Osteocyte (in vitro differentiated cells): ENCODE results near the gene LILRA5. TPM values are rescaled to one million over a fixed set of nuclear protein-coding genes. Genes with fewer than 3 reads are reported as not detected.
A peak's percentile ranks its signal among the peaks of the same experiment; 100 is the strongest.
"Not testable (repeated sequence)": the region's sequence is repeated elsewhere in the genome, so short reads cannot be mapped to it uniquely, and the experiment has no call there.

Source experiments
- DNase-seq: peaks from one replicate; pipeline ENCODE4 v3.0.0; 2021; ENCODE audit warnings: mixed read lengths; ENCODE audit not compliant: unreplicated experiment; ENCODE audit errors: extremely low spot score
- H3K27ac Mint-ChIP-seq: one replicate; pipeline ENCODE4 v1.8.0; 2021; ENCODE audit warnings: mild to moderate bottlenecking, mixed read lengths; ENCODE audit not compliant: unreplicated experiment
- H3K27me3 Mint-ChIP-seq: one replicate; pipeline ENCODE4 v1.8.0; 2021; ENCODE audit warnings: mixed read lengths; ENCODE audit not compliant: unreplicated experiment
- H3K36me3 Mint-ChIP-seq: one replicate; pipeline ENCODE4 v1.8.0; 2021; ENCODE audit warnings: mixed read lengths; ENCODE audit not compliant: unreplicated experiment
- H3K4me1 Mint-ChIP-seq: one replicate; pipeline ENCODE4 v1.8.0; 2021; ENCODE audit warnings: mixed read lengths; ENCODE audit not compliant: unreplicated experiment
- H3K4me3 Mint-ChIP-seq: one replicate; pipeline ENCODE4 v1.8.0; 2021; ENCODE audit warnings: mild to moderate bottlenecking, moderate library complexity, mixed read lengths; ENCODE audit not compliant: unreplicated experiment
- H3K9me3 Mint-ChIP-seq: one replicate; pipeline ENCODE4 v1.8.0; 2021; ENCODE audit warnings: mixed read lengths; ENCODE audit not compliant: unreplicated experiment
- total RNA-seq: library from RNA; stranded (reverse); gene quantifications from 2 replicates; pipeline ENCODE4 v1.2.1, GENCODE V29; 2021
- TF ChIP-seq, protein P1 (sequence below): fragments of 200-600 bp; sonication (generic); IDR thresholded peaks from 2 replicates; pipeline ENCODE4 v1.5.0; 2021; ENCODE audit warnings: antibody characterized with exemption, mild to moderate bottlenecking, moderate library complexity

The LILRA5 gene
- total RNA-seq, 1 donor from 2014 or later = not detected

DNA sequence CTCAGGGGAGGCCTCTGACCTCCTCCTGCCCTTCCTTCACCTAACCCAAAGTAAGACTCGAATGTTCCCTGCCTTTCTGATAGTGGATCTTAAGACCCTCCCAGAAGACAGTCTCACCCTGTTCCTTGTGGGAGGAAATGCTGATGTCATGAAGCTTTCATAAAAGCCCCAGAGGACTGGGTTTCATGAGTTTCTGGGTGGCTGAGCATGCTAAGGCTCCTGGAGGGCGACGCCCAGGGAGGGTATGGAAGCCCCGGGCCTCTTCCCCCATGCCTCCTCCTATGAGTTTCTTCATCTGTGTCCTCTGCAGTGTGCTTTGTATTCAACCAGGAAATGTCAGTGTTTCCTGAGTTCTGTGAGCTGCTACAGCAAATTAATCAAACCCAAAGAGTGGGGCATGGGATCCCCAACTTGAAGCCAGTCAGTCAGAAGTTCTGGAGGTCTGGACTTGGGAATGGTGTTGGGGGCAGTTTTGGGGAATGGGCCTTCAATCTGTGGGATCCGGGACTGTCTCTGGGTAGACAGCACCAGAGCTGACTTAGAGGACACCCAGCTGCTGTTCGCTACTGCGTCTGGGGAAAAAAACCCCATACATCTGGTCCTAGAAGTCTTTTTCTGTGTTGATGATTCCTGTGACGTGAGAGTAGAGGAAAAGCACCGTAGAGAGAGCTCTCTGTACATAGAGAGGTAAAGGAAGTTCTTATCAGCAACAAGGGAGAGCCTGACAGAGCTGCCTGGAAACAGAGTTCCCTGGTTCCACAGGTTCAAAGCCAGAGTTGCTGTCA, 30.1 kb downstream of the LILRA5 start:
- no peaks in the 10 kb centered on the region for H3K9me3 Mint-ChIP-seq
- H3K4me3 Mint-ChIP-seq = no peak overlapping the region
- no peaks in the 10 kb centered on the region for H3K4me1 Mint-ChIP-seq
- no peaks in the 10 kb centered on the region for H3K36me3 Mint-ChIP-seq
- no peak overlapping the region for H3K27ac Mint-ChIP-seq
- peak; percentile 32 for DNase-seq
- H3K27me3 Mint-ChIP-seq = no peaks in the 10 kb centered on the region
- TF ChIP-seq, protein P1, sequence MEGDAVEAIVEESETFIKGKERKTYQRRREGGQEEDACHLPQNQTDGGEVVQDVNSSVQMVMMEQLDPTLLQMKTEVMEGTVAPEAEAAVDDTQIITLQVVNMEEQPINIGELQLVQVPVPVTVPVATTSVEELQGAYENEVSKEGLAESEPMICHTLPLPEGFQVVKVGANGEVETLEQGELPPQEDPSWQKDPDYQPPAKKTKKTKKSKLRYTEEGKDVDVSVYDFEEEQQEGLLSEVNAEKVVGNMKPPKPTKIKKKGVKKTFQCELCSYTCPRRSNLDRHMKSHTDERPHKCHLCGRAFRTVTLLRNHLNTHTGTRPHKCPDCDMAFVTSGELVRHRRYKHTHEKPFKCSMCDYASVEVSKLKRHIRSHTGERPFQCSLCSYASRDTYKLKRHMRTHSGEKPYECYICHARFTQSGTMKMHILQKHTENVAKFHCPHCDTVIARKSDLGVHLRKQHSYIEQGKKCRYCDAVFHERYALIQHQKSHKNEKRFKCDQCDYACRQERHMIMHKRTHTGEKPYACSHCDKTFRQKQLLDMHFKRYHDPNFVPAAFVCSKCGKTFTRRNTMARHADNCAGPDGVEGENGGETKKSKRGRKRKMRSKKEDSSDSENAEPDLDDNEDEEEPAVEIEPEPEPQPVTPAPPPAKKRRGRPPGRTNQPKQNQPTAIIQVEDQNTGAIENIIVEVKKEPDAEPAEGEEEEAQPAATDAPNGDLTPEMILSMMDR = no peak

DNA sequence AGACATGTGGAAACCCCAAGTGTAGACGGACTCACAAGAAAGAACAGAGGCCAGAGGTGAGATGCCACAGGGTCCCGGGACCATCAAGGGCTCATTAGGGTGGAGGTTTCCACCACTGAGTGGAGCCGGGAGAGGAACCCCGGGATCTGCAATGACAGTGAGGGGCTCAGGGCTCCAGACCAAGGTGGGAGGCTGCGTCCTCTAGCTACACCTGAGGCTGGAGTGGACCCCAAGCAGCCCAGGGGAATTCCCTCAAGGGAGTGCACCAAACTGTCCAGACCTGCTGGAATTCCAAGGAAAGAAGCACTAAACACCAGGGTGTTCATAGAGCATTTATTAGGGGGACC, 31.3 kb downstream of the LILRA5 start:
- not testable (repeated sequence) for H3K4me3 Mint-ChIP-seq, H3K4me1 Mint-ChIP-seq, H3K36me3 Mint-ChIP-seq, H3K27me3 Mint-ChIP-seq, H3K27ac Mint-ChIP-seq, H3K9me3 Mint-ChIP-seq
- DNase-seq = peak; percentile 72

DNA sequence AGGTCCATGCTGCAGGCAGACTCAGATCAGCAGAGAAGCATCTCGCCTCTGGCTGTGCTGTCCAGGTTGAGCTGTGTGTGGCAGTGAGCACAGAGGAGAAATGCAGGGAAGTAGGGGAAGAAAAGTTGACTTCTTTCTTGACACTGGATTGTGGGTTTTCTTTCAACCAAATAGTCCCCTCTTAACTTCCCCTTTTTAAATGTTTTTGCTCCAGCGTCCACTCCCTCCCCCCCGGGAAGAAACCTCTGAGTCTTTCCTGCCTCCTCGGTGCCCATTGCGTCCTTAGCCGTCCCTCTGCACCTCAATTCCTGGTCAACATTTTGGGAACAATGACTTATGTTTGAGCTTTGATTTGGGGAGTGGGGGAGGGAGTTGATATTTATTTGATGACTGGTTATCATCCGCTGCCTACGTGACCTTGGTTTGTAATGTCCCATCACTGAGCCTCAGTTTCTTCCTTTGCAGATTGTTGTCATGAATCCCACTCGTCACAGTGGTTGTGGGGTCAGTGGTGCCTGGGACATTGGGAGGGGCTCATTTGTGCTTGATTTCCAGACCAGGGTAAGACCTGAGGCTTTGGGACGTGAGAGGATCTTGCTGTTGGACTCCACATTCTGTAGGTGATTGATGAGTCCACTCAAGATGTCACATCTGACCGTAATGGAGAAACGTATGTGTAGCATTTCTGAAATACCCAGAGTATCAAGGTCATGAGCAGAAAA, 31.8 kb downstream of the LILRA5 start, which contains the start of gene LILRB2:
LILRB2 (minus strand) TSS at position 104 of the 722 bp plus-strand sequence. CDS start 614 bp downstream, outside the sequence.
- Mint-ChIP-seq H3K36me3 (no peaks in the 10 kb centered on the region), H3K4me3 (no peak within 1 kb of the TSS), H3K27me3 (no peaks in the 10 kb centered on the region), H3K9me3 (no peaks in the 10 kb centered on the region), H3K4me1 (no peaks in the 10 kb centered on the region), H3K27ac (no peak within 1 kb of the TSS)
- TF ChIP-seq, protein P1 = no peak
- DNase-seq = peak; percentile 56

DNA sequence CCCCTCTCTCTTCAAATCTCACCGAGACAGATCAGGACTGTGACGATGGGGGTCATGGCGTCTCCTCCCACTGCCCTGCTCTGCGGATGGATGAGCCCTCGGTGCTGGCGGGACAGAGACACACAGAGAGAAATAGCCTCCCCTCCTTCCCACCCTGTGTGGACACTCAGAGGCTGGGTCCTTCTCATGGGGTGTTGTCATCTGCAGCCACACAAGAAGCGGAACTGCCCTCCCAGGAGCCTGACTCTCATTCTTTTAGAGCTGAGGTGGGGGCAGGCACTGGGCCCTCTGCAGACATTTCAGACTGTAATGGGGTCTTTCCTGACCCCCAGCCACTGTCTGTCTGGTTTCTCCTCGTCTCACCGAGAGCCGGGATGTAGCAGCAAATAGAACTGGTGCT, 32.5 kb downstream of the LILRA5 start:
- H3K27ac Mint-ChIP-seq, DNase-seq, H3K4me1 Mint-ChIP-seq, H3K9me3 Mint-ChIP-seq, H3K27me3 Mint-ChIP-seq, H3K4me3 Mint-ChIP-seq, H3K36me3 Mint-ChIP-seq: not testable (repeated sequence)

DNA sequence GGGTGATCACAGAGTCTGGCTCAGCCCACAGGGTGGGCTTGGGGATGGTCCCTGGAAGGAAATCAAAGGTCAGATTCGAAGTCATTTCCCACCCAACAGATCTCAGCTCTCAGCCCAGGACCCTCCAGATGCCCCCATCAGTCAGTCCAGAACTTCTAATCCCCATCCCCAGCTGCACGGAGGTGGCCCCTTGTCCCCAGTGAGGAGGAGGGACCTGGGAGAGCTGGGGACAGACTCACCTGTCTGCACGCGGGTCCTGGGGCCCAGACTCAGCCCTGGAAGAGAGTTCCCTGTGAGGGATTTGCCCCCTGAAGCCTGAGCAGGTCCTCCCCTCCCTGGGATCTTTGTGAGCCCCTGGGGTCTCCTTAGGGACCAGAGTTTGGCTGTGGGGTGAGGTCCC, 32.9 kb downstream of the LILRA5 start:
- DNase-seq = peak; percentile 76
- not testable (repeated sequence) for H3K9me3 Mint-ChIP-seq, H3K27ac Mint-ChIP-seq, H3K4me3 Mint-ChIP-seq, H3K36me3 Mint-ChIP-seq, H3K27me3 Mint-ChIP-seq, H3K4me1 Mint-ChIP-seq

DNA sequence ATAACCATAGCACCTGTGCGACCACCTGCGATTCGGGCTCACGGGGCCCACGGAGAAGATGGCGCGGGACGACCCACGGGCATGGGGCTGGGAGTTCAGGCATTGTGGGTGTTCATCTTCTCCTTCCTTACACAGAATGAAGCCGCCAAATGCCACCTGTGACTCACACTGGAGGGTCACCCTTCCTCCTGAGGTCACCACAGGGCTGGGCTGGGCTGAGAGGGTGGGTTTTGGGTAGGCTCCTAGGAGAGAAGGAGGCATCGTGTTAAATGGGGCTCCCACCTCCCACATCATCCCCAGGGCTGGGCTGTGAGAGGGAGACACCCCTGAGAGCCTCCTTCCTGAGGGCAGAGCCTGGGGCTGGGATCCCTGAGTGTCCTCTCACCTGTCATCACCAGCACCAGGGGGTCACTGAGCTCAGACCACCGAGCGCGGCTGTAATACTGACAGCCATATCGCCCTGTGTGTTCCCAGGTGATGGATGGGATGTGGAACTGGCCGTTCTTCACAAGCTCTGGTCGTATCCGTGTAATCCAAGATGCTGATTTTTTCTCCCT, 33.5 kb downstream of the LILRA5 start:
- H3K9me3 Mint-ChIP-seq = no peaks in the 10 kb centered on the region
- peak; percentile 74 for DNase-seq
- H3K27ac Mint-ChIP-seq = no peak overlapping the region
- H3K4me3 Mint-ChIP-seq = no peak overlapping the region
- no peaks in the 10 kb centered on the region for H3K36me3 Mint-ChIP-seq
- TF ChIP-seq, protein P1 = no peak
- H3K27me3 Mint-ChIP-seq = peaks cover 4% of the 10 kb centered on the region
- H3K4me1 Mint-ChIP-seq = peaks cover 2% of the 10 kb centered on the region

DNA sequence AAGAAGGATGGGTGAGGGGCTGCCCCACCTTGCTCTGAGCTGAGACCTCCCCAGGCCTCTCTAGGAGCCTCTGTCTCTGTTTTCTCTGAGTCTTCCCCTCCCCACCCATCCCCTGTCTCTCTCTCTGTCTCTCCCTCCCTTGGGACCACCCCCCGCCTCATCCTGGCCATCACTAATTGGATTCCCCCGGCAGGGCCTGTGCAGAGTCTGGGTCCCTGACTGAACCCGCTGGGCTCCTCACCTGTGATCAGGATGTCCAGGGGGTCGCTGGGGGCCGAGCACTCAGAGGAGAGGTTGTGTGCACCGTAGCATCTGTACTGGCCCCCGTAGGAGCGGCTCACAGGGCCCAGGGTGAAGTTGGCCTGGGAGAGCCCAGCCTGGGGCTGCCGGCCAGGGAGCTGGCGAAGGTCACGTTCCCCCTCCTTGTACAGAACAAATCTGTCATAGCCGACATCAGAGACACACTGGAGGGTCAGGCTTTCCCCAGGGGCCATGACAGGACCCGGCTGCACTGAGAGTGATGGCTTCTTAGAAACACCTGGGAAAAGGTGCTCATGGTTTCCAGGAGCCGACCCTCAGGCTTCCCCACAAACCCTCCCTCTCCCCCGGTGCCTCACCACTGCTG, 34.3 kb downstream of the LILRA5 start:
- H3K27me3 Mint-ChIP-seq = not testable (repeated sequence)

DNA sequence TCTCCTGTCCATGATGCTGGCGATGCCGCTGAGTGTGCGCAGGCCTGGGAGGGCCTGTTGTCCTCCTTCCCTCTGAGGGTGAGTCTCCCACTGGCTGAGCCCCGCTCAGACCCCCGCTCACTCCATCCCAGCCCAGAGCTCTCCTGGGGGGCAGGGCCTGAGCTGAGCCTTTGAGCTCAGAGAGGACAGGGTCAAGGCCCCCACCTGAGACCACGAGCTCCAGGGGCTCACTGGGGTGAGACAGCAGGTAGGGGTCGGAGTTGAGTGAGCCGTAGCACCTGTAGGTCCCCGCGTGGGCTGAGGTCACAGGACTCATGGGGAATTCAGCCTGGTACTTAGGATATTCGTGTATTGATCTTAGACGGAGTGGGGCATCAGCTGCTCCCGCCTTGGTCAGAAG, 34.9 kb downstream of the LILRA5 start:
- not testable (repeated sequence) for H3K27ac Mint-ChIP-seq, H3K36me3 Mint-ChIP-seq, H3K27me3 Mint-ChIP-seq, DNase-seq, H3K4me1 Mint-ChIP-seq, H3K9me3 Mint-ChIP-seq, H3K4me3 Mint-ChIP-seq

More for the DNA sequence above, 34.3 kb downstream of the LILRA5 start:
- H3K4me1 Mint-ChIP-seq, H3K36me3 Mint-ChIP-seq, H3K27ac Mint-ChIP-seq, H3K9me3 Mint-ChIP-seq, H3K4me3 Mint-ChIP-seq: not testable (repeated sequence)
- peak; percentile 60 for DNase-seq

DNA sequence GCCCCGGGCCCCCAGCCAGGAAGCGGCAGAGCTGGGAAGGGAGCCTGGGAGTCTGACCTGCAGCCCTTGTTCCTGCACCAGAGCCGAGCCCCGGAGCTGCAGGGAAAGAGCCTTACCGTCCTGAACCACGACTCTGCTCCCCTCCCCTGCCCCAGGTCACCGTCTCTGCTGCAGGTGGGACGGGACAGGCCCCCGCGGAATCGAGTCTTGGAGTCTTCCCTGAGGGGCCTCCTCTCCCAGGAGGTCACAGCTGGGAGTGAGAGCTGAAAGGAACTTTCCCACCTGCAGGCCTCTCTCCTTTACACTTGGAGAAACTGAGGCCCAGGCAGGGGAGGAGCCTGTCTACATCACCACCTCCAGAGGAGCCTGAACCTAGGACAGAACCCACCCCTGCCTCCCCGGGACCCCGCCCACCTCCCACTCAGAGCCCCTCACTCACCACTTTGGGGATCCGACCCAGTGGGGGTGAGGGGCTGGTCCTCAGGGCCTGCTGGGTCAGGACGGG, 35.8 kb downstream of the LILRA5 start:
- not testable (repeated sequence) for H3K36me3 Mint-ChIP-seq, H3K4me1 Mint-ChIP-seq, H3K4me3 Mint-ChIP-seq, H3K27me3 Mint-ChIP-seq, H3K9me3 Mint-ChIP-seq, H3K27ac Mint-ChIP-seq
- peak; percentile 53 for DNase-seq
